CD4-positive, alpha-beta T cell treated with Interferon gamma for 1 hour (primary cell): ENCODE measurements around the gene POLR3B.
"Not testable (repeated sequence)": the region's sequence is repeated elsewhere in the genome, so short reads cannot be mapped to it uniquely, and the experiment has no call there.

ENCODE experiments used
- DNase-seq: peaks from one replicate; pipeline ENCODE4 v3.0.0-alpha.2; 2020

POLR3B gene

GRCh38 chr12:106417926-106418910 is 60.7 kb downstream of the POLR3B start:
- DNase-seq: no peak

- no peak for DNase-seq
Measured at GRCh38 chr12:106418970-106419369, 61.4 kb downstream of the POLR3B start.

GRCh38 chr12:106423291-106423690 is 65.7 kb downstream of the POLR3B start:
- no peak for DNase-seq

GRCh38 chr12:106425061-106425702 is 67.6 kb downstream of the POLR3B start:
- no peak for DNase-seq

- DNase-seq: no peak
Measured at GRCh38 chr12:106427917-106428316, 70.4 kb downstream of the POLR3B start.

- no peak for DNase-seq
Measured at GRCh38 chr12:106428384-106428783, 70.8 kb downstream of the POLR3B start.

- no peak for DNase-seq
Measured at GRCh38 chr12:106429043-106429552, 71.5 kb downstream of the POLR3B start.

GRCh38 chr12:106429636-106430035 is 72.1 kb downstream of the POLR3B start:
- DNase-seq: no peak

GRCh38 chr12:106431839-106432411 is 74.4 kb downstream of the POLR3B start:
- no peak for DNase-seq

GRCh38 chr12:106433055-106433454 is 75.5 kb downstream of the POLR3B start:
- no peak for DNase-seq

GRCh38 chr12:106434526-106434925 is 77.0 kb downstream of the POLR3B start:
- DNase-seq: no peak

GRCh38 chr12:106436164-106436563 is 78.6 kb downstream of the POLR3B start:
- DNase-seq: no peak

- DNase-seq: no peak
Measured at GRCh38 chr12:106442575-106442974, 85.0 kb downstream of the POLR3B start.

- no peak for DNase-seq
Measured at GRCh38 chr12:106445053-106445452, 87.5 kb downstream of the POLR3B start.

GRCh38 chr12:106445959-106446358 is 88.4 kb downstream of the POLR3B start:
- no peak for DNase-seq

- no peak for DNase-seq
Measured at GRCh38 chr12:106446419-106447092, 89.0 kb downstream of the POLR3B start.

GRCh38 chr12:106452309-106452708 is 94.8 kb downstream of the POLR3B start:
- DNase-seq: no peak

GRCh38 chr12:106455111-106455510 is 97.6 kb downstream of the POLR3B start:
- DNase-seq: no peak

- no peak for DNase-seq
Measured at GRCh38 chr12:106459124-106459523, 101.6 kb downstream of the POLR3B start.

GRCh38 chr12:106459534-106459933 is 102.0 kb downstream of the POLR3B start:
- no peak for DNase-seq

GRCh38 chr12:106461730-106462129 is 104.2 kb downstream of the POLR3B start:
- DNase-seq: no peak

- DNase-seq: not testable (repeated sequence)
Measured at GRCh38 chr12:106465605-106466004, 108.1 kb downstream of the POLR3B start.

GRCh38 chr12:106475662-106476061 is 118.1 kb downstream of the POLR3B start:
- not testable (repeated sequence) for DNase-seq
